ENCODE data around the gene GCFC2.

Gene GCFC2

GRCh38 chr2:75616933-75617332 lies 93.8 kb downstream of the GCFC2 start:
- Histone ChIP-seq H3K36me3 (ENCODE audit: control insufficient read depth in 5 of 5, insufficient read depth in 5 of 5, low read length in 5 of 5) (no peaks in the 10 kb centered on the region), H3K27ac (ENCODE audit: low read depth, low read length) (no peak overlapping the region), H3K4me1 (ENCODE audit: control insufficient read depth in 5 of 5, insufficient read depth in 5 of 5, low read length in 5 of 5) (peaks cover 0 to 21% (median 18%) of the 10 kb centered on the region in 5 donors), H3K9me3 (ENCODE audit: control insufficient read depth in 5 of 5, low read length in 5 of 5) (peaks cover 0 to 3% (median 0%) of the 10 kb centered on the region in 5 donors), H3K27me3 (ENCODE audit: control insufficient read depth in 5 of 5, insufficient read depth in 4 of 5, low read length in 5 of 5) (no peaks in the 10 kb centered on the region), H3K9ac (ENCODE audit: low read length in 5 of 5) (no peak overlapping the region), H3K4me3 (ENCODE audit: low read depth in 1 of 5, low read length in 5 of 5) (no peak overlapping the region)

GRCh38 chr2:75616406-75616805 lies 94.3 kb downstream of the GCFC2 start:
- H3K4me3 ChIP-seq (ENCODE audit: low read depth in 1 of 5, low read length in 5 of 5): no peak overlapping the region
- no peaks in the 10 kb centered on the region for H3K36me3 ChIP-seq (ENCODE audit: control insufficient read depth in 5 of 5, insufficient read depth in 5 of 5, low read length in 5 of 5)
- no peak overlapping the region for H3K9ac ChIP-seq (ENCODE audit: low read length in 5 of 5)
- H3K27ac ChIP-seq (ENCODE audit: low read depth, low read length): no peak overlapping the region
- no peaks in the 10 kb centered on the region for H3K27me3 ChIP-seq (ENCODE audit: control insufficient read depth in 5 of 5, insufficient read depth in 4 of 5, low read length in 5 of 5)
- peaks cover 0 to 21% (median 18%) of the 10 kb centered on the region in 5 donors for H3K4me1 ChIP-seq (ENCODE audit: control insufficient read depth in 5 of 5, insufficient read depth in 5 of 5, low read length in 5 of 5)
- peaks cover 0 to 3% (median 0%) of the 10 kb centered on the region in 5 donors for H3K9me3 ChIP-seq (ENCODE audit: control insufficient read depth in 5 of 5, low read length in 5 of 5)

GRCh38 chr2:75614162-75614651 lies 96.5 kb downstream of the GCFC2 start:
- Histone ChIP-seq H3K27me3 (ENCODE audit: control insufficient read depth in 5 of 5, insufficient read depth in 4 of 5, low read length in 5 of 5) (peaks cover 0 to 9% (median 3%) of the 10 kb centered on the region in 5 donors), H3K36me3 (ENCODE audit: control insufficient read depth in 5 of 5, insufficient read depth in 5 of 5, low read length in 5 of 5) (no peaks in the 10 kb centered on the region)

GRCh38 chr2:75612862-75613243 lies 97.9 kb downstream of the GCFC2 start:
- no peak overlapping the region for H3K27ac ChIP-seq (ENCODE audit: low read depth, low read length)
- H3K4me1 ChIP-seq (ENCODE audit: control insufficient read depth in 5 of 5, insufficient read depth in 5 of 5, low read length in 5 of 5): peaks cover 0 to 27% (median 23%) of the 10 kb centered on the region in 5 donors
- H3K9ac ChIP-seq (ENCODE audit: low read length in 5 of 5): no peak overlapping the region
- H3K9me3 ChIP-seq (ENCODE audit: control insufficient read depth in 5 of 5, low read length in 5 of 5): peaks cover 0 to 3% (median 0%) of the 10 kb centered on the region in 5 donors
- no peaks in the 10 kb centered on the region for H3K36me3 ChIP-seq (ENCODE audit: control insufficient read depth in 5 of 5, insufficient read depth in 5 of 5, low read length in 5 of 5)
- H3K4me3 ChIP-seq (ENCODE audit: low read depth in 1 of 5, low read length in 5 of 5): peak overlapping the region in 1 of 5 donors; percentile 12
- H3K27me3 ChIP-seq (ENCODE audit: control insufficient read depth in 5 of 5, insufficient read depth in 4 of 5, low read length in 5 of 5): peaks cover 6 to 19% (median 8%) of the 10 kb centered on the region in 5 donors

More at GRCh38 chr2:75614162-75614651, 96.5 kb downstream of the GCFC2 start:
- Histone ChIP-seq H3K9ac (ENCODE audit: low read length in 5 of 5) (no peak overlapping the region), H3K9me3 (ENCODE audit: control insufficient read depth in 5 of 5, low read length in 5 of 5) (peaks cover 0 to 3% (median 0%) of the 10 kb centered on the region in 5 donors), H3K27ac (ENCODE audit: low read depth, low read length) (no peak overlapping the region), H3K4me1 (ENCODE audit: control insufficient read depth in 5 of 5, insufficient read depth in 5 of 5, low read length in 5 of 5) (peaks cover 0 to 21% (median 18%) of the 10 kb centered on the region in 5 donors), H3K4me3 (ENCODE audit: low read depth in 1 of 5, low read length in 5 of 5) (no peak overlapping the region)

Measured in subcutaneous abdominal adipose tissue (tissue), 5 donors.